ENCODE data around the gene SLC35F1. TPM values are rescaled to one million over a fixed set of nuclear protein-coding genes. Genes with fewer than 3 reads are reported as not detected.

The SLC35F1 gene
- total RNA-seq, 1 experiment from 2014 or later: not detected

GRCh38 chr6:117971637-117972036, 64.6 kb downstream of the SLC35F1 start:
- Mint-ChIP-seq H3K36me3 (ENCODE audit: insufficient read depth, unreplicated experiment) (no peaks in the 10 kb centered on the region), H3K27ac (ENCODE audit: low read depth, unreplicated experiment) (no peak overlapping the region), H3K4me3 (ENCODE audit: unreplicated experiment) (no peak overlapping the region), H3K4me1 (ENCODE audit: insufficient read depth, unreplicated experiment) (no peaks in the 10 kb centered on the region), H3K9me3 (ENCODE audit: unreplicated experiment) (peaks cover 10% of the 10 kb centered on the region), H3K27me3 (ENCODE audit: insufficient read depth, unreplicated experiment) (no peaks in the 10 kb centered on the region)
- TF ChIP-seq CTCF (IDR thresholded peaks at IDR 0.05; ENCODE audit: unreplicated experiment): no peak
- intact Hi-C loops (cut with micrococcal nuclease): no loop called here
- CTCF ChIA-PET: interaction anchor here (0.6 kb wide), 1 partner anchor 420 kb away, joined by 5 read pairs; no protein-coding TSS in a partner anchor
- no TSS peak for BruUV-seq (replicated peaks)
- POLR2A ChIA-PET: no interaction called here
- no peak for DNase-seq (ENCODE audit: unreplicated experiment)

GRCh38 chr6:117974914-117975627, 68.0 kb downstream of the SLC35F1 start:
- POLR2A ChIA-PET: no interaction called here
- peaks cover 10% of the 10 kb centered on the region for H3K9me3 Mint-ChIP-seq (ENCODE audit: unreplicated experiment)
- intact Hi-C loops (cut with micrococcal nuclease): loop anchor here (1.0 to 5.0 kb wide), 4 partner anchors 133 to 642 kb away; no protein-coding TSS in a partner anchor
- no peak for TF ChIP-seq CTCF (IDR thresholded peaks at IDR 0.05; ENCODE audit: unreplicated experiment)
- no peaks in the 10 kb centered on the region for H3K4me1 Mint-ChIP-seq (ENCODE audit: insufficient read depth, unreplicated experiment)
- DNase-seq (ENCODE audit: unreplicated experiment): no peak
- H3K27ac Mint-ChIP-seq (ENCODE audit: low read depth, unreplicated experiment): no peak overlapping the region
- CTCF ChIA-PET: interaction anchor here (0.6 to 3.2 kb wide), 13 partner anchors 11 to 1919 kb away, joined by 3 to 23 read pairs (median 3); no protein-coding TSS in a partner anchor
- H3K4me3 Mint-ChIP-seq (ENCODE audit: unreplicated experiment): no peak overlapping the region
- BruUV-seq (replicated peaks): no TSS peak
- H3K27me3 Mint-ChIP-seq (ENCODE audit: insufficient read depth, unreplicated experiment): peaks cover 15% of the 10 kb centered on the region
- no peaks in the 10 kb centered on the region for H3K36me3 Mint-ChIP-seq (ENCODE audit: insufficient read depth, unreplicated experiment)

- no TSS peak for BruUV-seq (replicated peaks)
- Mint-ChIP-seq H3K4me3 (ENCODE audit: unreplicated experiment) (no peak overlapping the region), H3K9me3 (ENCODE audit: unreplicated experiment) (peaks cover 10% of the 10 kb centered on the region), H3K27me3 (ENCODE audit: insufficient read depth, unreplicated experiment) (peaks cover 26% of the 10 kb centered on the region), H3K4me1 (ENCODE audit: insufficient read depth, unreplicated experiment) (no peaks in the 10 kb centered on the region), H3K36me3 (ENCODE audit: insufficient read depth, unreplicated experiment) (no peaks in the 10 kb centered on the region), H3K27ac (ENCODE audit: low read depth, unreplicated experiment) (no peak overlapping the region)
- DNase-seq (ENCODE audit: unreplicated experiment): peak; percentile 65
- peak; percentile 40 for TF ChIP-seq CTCF (IDR thresholded peaks at IDR 0.05; ENCODE audit: unreplicated experiment)
- POLR2A ChIA-PET: interaction anchor here (0.6 kb wide), 1 partner anchor 841 kb away, joined by 3 read pairs; no protein-coding TSS in a partner anchor
- intact Hi-C loops (cut with micrococcal nuclease): loop anchor here (1.0 to 5.0 kb wide), 5 partner anchors 134 to 641 kb away; no protein-coding TSS in a partner anchor
- CTCF ChIA-PET: interaction anchor here (0.5 to 3.2 kb wide), 21 partner anchors 10 to 1918 kb away, joined by 3 to 23 read pairs (median 4); no protein-coding TSS in a partner anchor
Observed at GRCh38 chr6:117976030-117976651, 69.1 kb downstream of the SLC35F1 start.

- CTCF ChIA-PET: interaction anchor here (0.7 to 3.7 kb wide), 3 partner anchors 8 to 1270 kb away, joined by 3 to 23 read pairs (median 4); no protein-coding TSS in a partner anchor
- no peaks in the 10 kb centered on the region for H3K4me1 Mint-ChIP-seq (ENCODE audit: insufficient read depth, unreplicated experiment)
- H3K36me3 Mint-ChIP-seq (ENCODE audit: insufficient read depth, unreplicated experiment): no peaks in the 10 kb centered on the region
Observed at GRCh38 chr6:117985916-117986315, 78.9 kb downstream of the SLC35F1 start.

More at GRCh38 chr6:117985916-117986315, 78.9 kb downstream of the SLC35F1 start:
- POLR2A ChIA-PET: no interaction called here
- TF ChIP-seq CTCF (IDR thresholded peaks at IDR 0.05; ENCODE audit: unreplicated experiment): no peak
- H3K27ac Mint-ChIP-seq (ENCODE audit: low read depth, unreplicated experiment): no peak overlapping the region
- no peak overlapping the region for H3K4me3 Mint-ChIP-seq (ENCODE audit: unreplicated experiment)
- no TSS peak for BruUV-seq (replicated peaks)
- peaks cover 44% of the 10 kb centered on the region for H3K27me3 Mint-ChIP-seq (ENCODE audit: insufficient read depth, unreplicated experiment)
- no peak for DNase-seq (ENCODE audit: unreplicated experiment)
- H3K9me3 Mint-ChIP-seq (ENCODE audit: unreplicated experiment): no peaks in the 10 kb centered on the region
- intact Hi-C loops (cut with micrococcal nuclease): no loop called here
